Measurements from ENCODE around the gene QKI.
"Not testable (repeated sequence)": the region's sequence is repeated elsewhere in the genome, so short reads cannot be mapped to it uniquely, and the experiment has no call there.

QKI gene

GRCh38 chr6:163414117-163414945, at the start of gene QKI:
Gene QKI (plus strand): TSS chr6:163414718. CDS start chr6:163415194, 476 bp downstream.
- peak; percentile 72 for DNase-seq (ENCODE audit: low spot score)

DNA sequence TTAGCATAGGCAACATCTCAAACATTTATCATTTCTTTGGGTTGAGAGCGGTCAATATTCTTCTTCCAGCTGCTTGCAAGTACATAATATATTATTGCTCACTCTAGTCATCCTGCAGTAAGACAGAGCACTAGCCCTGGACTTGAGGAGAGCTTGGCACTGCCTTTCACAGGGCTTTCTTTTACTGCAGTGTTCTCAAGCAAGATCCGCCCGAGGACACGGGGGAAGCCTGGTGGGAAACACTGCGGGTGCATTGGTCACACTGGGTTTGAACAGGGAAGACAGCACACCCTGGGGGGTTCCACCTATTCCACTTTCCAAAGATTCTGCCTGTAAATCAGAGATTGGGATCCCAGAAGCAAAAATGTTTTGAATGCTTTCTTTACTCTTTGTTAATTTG, 48.2 kb upstream of the QKI start:
- no peak for DNase-seq (ENCODE audit: low spot score)

DNA sequence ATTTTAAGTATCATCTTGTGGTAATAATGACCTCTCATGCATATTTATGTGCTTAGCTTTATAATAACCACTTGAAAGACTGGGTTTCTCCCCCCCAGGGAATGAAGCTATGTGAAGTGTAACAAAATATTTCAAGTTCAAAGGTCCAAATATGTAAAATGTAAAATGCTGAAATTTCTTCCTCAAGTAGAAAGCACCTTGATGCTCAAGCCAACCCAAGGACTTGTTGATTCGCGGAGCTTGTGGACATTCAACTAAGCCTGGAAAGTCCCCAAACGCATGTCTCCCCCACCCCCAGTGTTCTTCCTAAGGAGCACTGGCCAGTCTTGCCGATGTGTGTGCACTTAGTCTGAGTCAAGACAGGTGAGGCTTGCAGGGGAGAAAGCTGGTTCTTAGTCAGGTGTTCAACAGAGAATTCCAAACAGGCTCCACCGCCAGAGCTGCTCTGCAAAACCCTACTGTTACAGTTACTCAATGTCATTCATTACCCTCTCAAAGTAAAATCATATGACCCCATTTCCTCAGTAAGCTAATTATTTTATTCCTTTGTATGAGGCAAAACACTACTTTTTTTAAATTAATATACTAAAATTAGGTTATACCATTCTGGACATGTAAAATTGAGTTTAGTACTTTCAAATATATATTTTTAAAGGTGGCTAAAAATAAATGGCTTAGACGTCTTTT, 46.9 kb upstream of the QKI start:
- DNase-seq (ENCODE audit: low spot score), result no peak

DNA sequence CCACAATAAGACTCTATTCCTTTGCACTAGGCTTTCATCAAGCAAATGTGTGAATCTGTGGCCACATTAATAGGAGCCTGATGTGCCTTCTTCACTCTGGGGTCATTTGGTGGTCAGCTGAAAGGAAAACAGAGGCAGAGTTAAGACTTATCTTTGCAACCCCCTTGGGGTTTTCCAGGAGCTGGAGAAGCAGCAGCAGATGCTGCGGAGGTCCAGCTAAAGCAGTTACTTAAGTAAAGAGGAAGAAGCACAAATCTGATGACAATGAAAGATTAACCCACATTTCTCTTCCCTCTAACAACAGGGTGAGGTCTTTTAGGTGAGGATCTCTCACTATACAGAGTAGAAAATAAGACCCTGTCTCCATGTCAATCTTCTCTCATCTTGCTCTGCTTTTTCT, 45.4 kb upstream of the QKI start:
- DNase-seq (ENCODE audit: low spot score), result no peak

- DNase-seq (ENCODE audit: low spot score), result no peak
Observed at GRCh38 chr6:163369628-163370365, 44.7 kb upstream of the QKI start.

GRCh38 chr6:163370464-163371117, 43.9 kb upstream of the QKI start:
- DNase-seq (ENCODE audit: low spot score), result no peak

DNA sequence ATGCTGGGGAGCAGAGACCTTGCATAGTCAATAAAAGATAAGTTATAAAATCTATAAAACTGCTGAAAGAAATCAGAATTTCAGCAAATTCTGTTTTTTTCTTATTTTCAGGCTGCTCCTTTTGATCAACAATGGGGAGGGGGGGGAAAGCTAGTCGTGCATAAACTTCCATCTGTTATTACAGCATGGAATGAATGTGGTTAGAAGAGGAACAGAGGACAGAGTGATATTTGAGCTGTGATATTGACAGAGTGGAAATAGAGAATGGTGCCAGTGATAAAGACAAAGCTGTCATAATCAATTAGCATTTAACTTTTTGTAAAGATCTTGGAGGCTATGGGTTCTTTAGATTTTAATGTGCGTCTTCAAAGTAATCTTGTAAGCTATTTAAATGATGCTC, 43.4 kb upstream of the QKI start:
- DNase-seq (ENCODE audit: low spot score), result no peak

DNA sequence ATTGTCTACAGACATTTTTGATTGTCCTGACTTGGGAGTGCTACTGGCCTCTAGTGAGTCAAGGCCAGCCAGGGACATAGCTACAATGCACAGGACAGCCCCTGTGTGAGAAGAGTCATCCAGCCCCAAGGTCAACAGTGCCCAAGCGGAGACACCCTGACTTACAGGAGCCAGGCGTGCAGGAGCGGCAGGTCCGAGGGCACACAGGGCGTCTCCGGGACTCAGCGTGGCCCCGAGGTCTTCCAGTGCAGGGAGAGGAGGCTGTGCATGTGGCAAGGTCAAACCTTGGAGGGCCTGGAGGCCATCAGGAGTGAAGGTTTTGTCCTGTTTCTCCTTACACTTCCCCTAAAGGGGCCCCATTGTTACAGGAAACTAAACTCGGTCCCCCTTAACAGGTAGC, 41.3 kb upstream of the QKI start:
- no peak for DNase-seq (ENCODE audit: low spot score)

DNA sequence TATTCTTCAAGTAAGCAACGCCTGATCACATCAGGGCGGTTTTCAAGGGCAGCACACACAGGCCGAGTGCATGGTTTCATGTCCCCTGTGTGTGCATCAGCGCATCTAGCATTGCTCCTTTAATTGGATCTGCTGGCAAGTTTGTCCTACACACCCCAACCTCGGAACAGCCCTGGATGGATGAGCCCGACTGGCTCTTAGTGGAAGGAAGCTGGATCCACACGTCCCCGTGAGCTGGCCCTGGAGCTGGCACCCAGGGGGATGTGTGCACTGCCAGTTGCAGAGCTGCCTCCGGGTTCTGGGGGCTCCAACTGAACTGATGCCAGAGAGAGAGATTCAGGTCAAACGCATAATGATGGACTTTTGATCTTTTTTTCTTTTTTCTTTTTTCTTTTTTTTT, 39.2 kb upstream of the QKI start:
- DNase-seq (ENCODE audit: low spot score), result no peak

- DNase-seq (ENCODE audit: low spot score), result no peak
Observed at GRCh38 chr6:163376187-163376586, 38.3 kb upstream of the QKI start.

GRCh38 chr6:163377561-163377960, 37.0 kb upstream of the QKI start:
- DNase-seq (ENCODE audit: low spot score), result no peak

- no peak for DNase-seq (ENCODE audit: low spot score)
Observed at GRCh38 chr6:163380216-163380615, 34.3 kb upstream of the QKI start.

DNA sequence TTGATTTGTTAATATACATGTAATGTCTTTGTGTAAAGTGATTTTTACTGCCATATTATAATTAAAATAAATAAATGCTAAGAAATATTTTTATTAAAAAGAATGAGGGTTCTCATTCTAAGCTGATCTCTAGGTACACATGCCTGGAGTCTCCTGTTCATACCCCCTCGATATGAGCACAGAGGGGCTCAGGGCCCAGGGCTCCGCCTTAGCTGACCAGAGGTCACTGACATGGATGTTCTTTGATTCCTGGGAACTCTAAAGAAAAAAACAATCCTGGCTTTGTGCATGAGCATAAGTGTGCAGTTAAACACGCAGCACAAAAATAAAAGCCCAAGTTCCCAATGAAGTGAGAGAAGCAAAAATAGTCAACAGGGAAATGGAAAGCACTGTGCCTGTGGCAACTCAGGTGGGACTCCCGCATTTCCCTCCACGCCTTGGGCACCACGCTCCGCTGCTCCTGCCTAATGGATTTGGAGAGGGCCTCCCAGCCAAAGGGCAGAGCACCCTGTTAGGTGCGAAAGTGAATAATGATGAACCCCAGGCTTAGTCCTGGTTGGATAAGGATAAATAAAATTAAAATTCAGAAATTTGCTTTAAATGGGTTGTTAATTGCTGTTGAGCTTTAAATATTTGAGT, 33.3 kb upstream of the QKI start:
- DNase-seq (ENCODE audit: low spot score), result no peak

DNA sequence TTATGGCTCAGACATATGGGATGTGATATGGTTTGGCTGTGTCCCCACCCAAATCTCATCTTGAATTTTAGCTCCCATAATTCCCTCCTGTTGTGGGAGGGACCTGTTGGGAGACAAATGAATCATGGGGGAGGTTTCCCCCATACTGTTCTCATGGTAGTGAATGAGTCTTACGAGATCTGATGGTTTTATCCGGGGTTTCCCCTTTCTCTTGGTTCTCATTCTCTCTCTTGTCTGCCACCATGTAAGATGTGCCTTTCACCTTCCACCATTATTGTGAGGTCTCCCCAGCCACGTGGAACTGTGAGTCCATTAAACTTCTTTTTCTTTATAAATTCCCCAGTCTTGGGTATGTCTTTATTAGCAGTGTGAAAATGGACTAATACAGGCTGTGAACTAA, 31.1 kb upstream of the QKI start:
- DNase-seq (ENCODE audit: low spot score), result not testable (repeated sequence)

GRCh38 chr6:163383912-163384311, 30.6 kb upstream of the QKI start:
- DNase-seq (ENCODE audit: low spot score), result no peak

DNA sequence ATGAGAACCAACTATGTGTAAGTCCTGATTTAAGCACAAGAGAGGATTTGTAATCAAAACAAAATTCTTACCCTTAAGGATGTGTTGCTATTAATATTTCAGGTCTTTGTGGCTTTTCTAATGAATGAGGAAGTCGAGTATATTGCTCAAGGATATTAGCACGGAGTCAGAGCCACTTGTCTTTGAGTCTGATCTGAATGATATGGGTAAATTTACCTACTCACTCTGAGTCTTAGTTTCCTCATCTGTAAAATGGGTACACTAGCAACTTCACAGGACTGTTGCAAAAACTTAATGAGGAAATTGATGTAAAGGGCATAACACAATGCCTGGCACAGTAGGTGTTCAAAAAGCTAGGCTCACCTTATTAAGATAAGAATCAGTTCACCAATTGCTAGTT, 30.0 kb upstream of the QKI start:
- no peak for DNase-seq (ENCODE audit: low spot score)

GRCh38 chr6:163385503-163385902, 29.0 kb upstream of the QKI start:
- not testable (repeated sequence) for DNase-seq (ENCODE audit: low spot score)

DNA sequence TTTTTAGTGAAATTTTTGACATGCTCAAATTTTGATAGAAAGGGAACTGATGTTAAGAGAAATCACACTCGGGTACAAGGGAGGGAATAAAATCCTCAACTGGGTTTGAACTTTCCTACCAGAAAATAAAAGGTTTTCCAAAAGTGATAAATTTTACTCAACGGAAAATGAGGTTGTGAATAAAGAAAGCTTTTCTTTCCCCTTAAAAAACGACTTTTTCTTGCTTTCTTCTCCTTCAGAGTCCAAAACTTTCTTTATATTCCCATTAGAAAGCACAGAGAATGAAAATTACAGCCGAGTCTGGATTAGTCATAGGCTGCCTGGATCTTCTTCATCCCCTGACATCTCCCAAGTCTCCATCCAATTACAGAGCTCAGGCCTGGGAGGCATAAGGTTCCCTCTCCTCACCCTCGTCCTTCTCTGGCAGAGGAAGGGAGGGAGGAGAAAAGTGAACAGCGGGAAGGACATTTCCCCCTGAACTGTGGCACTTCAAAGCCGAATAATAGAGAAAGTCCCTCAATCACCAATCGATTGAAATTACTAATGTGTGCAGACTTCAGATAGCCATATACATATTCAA, 28.1 kb upstream of the QKI start:
- no peak for DNase-seq (ENCODE audit: low spot score)

DNA sequence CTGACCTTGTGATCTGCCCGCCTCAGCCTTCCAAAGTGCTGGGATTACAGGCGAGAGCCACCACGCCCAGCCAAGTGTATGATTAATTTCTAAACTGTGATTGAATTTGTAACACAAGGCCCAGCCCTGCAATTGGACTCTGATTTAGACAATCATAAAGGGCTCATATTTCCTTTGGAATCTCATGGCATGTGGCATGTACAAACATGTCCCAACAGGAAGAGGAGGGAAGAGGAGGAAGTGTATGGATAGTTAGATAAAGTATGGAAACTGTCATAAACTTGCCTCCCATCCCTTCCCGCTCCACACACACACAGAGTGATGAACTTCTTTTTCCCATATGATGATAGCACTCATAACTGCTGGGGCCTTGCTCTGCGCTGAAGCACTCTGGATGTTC, 27.2 kb upstream of the QKI start:
- DNase-seq (ENCODE audit: low spot score), result no peak

DNA sequence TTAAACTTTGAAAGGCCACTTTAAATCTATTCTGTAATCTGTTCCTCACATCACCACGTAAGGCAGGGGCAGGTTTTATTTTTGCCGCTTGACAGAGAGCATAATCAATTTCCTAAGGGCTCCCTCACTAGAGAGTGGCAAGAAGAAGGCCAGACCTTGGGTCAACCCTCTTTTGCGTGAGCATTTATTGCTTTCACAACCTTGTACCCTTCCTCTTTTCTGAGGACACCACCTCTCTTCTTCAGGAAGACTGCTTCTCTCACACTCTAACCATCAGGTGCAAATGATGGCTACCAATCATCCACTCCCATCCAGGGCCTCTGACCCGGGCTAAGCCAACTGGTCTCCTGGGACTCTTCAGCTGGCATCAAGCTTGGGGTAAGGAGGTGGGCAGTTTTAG, 25.2 kb upstream of the QKI start:
- DNase-seq (ENCODE audit: low spot score), result no peak

- DNase-seq (ENCODE audit: low spot score), result no peak
Observed at GRCh38 chr6:163390770-163391169, 23.7 kb upstream of the QKI start.

DNA sequence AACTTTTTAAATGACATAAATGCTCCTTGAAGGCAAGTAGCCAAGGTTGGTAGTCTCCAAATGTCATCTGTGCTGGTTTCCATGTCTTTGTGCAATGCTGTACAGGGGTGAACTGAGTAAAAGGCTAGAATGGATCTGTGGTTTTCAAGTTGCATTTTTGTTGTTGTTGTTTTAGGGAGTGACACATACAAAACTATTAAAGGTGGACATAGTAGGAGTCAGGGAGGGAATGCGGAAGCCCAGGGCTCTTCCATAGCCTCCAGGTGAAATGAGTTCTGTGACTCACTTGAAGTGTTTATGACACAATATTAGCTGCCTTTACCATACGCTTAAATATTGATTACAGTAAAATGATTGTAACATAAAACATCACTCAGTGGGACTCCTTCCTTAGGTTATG, 22.5 kb upstream of the QKI start:
- DNase-seq (ENCODE audit: low spot score), result no peak

Data from hematopoietic multipotent progenitor cell treated with erythropoietin and hydrocortisone succinate and interleukin-3 and kit ligand, for 15 days (in vitro differentiated cells).